HG03039 (cell line): ENCODE data around the gene FABP6.

Experiments used
- ATAC-seq: cut with Tn5 transposase; IDR thresholded peaks from one replicate; pipeline ENCODE4 v1.9.1; 2021; ENCODE audit warnings: mild to moderate bottlenecking, moderate library complexity; ENCODE audit not compliant: unreplicated experiment

Gene FABP6

DNA sequence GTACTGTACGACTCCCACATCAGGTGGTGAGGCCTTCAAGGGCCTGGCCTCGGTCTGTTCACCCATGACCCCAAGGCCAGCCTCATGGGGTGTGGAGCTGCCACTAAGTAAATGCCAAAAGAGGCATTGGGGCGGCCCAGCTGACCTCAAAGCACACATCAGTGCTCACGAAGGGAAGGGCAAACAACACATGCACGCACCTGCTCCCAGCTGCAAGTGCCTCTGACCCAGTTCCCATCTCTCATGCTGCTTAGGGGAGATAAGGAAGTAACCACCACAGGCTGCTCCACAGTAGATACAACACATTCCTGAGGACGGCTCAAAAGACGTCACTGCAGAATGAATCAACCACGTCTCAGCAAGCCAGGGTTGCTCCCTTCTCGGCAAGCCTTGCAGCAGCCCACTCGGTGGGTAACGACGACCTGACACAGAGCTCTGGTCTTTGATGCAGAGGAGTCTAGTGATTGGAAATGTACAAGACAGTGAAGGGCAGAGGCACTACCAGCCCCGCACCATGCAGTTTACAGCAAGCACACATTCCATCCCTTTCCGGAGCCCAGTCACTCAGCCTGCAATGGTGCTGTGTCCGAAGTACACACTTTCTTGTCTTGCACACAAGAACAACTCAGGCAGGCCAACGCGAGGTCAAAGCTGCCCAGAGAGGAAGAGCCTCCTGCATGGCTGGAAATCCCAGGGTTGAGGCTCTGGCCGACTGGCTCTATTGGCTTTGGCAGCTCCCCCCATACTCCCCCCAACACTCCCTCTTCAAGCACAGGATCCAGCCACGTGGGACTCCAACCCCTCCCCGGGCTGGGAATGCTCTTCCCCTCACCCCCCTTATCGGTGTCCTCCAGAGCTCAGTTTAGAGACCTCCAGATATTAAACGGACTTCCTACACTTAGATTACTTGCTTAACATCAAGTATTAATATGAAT is 31.8 kb downstream of the FABP6 start:
- ATAC-seq, result peak; percentile 42

DNA sequence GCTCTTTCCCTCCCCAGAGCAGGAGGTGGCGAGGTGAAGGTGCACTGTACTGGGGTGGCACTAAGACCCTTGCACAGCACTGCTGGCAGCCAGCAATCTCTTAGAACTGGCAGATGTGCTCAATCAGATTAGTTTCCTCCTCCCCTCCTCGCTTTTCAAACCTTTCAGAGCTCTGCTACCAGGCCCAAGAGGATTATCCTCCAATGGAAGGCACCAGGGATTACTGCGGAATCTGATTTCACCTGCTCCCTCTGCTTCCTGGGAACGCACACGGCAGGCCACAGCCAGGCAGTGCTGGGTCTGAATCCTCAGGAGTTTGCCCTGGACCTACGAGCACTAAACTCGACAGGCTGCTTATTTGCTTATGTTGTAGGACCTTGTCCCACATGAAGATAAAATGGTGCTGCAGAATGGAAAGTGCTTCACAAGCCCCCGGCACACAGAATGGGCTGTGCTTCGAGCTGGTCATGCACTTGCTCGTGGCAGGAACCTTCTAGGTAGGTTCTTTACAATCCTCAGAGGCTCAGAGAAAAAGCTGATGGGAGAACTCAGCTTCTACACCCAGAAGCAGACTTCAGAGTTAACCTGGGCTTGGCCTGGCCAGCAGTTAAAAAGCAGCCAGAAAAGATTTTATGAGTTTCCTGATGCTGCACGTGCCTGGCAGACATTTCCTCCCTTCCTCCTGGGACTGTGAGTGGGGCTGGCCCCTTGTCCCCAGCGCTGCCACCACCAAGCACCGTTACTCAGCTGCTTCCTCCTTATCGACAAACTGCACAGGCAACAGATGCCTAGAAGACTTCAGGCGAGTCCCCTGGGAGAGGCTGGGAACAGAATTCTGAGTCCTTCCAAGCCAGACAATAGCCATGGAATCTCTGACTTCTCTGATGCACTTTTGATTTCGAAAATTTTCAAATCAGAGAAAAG is 33.1 kb downstream of the FABP6 start:
- no peak for ATAC-seq

DNA sequence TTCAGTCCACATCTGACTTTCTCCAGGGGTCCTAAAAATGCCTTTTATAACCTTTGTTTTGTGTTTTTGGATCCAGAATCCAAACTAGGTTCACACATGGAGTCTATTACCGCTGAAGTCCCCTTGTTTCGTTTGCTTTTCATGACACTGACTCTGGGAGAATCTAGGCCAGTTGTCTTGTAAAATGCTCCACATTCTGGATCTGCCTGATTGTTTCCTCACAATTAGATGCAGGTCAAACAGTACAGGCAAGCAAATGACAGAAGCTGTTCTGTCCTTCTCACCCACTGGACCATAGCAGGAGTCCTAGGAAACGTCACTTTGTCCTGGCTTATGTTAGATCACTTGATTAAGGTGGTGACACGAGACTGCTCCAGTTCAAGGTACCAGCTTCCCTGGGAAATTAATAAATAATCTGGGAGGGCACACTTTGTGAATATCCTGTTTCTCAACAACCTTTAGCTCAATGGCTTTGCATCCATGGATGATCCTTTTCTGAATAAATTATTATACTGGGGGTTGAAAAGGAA is 34.1 kb downstream of the FABP6 start:
- ATAC-seq, result no peak

DNA sequence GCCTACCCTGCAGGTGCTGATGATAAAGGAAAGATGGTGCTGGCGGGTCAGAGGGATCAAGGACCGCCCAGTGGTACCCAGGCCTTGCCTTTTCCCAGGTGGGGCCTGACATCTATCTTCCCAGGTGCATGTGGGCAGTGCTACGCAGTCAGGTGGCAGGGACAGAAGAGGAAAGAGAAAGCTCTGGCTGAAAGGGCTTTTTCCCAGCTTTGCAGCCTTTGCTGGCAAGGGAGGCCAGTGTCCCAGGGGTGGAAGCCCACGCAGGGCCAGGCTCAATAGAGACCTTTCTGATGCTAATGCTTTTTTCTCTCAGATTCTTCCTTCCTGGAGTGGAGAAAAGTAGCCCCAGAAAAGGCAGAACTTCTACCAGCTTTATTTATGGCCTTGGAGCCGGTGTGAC is 36.7 kb downstream of the FABP6 start:
- no peak for ATAC-seq

GRCh38 chr5:160266752-160267345 is 37.5 kb downstream of the FABP6 start:
- ATAC-seq, result no peak

- ATAC-seq, result no peak
Observed at GRCh38 chr5:160268121-160268520, 38.8 kb downstream of the FABP6 start.

DNA sequence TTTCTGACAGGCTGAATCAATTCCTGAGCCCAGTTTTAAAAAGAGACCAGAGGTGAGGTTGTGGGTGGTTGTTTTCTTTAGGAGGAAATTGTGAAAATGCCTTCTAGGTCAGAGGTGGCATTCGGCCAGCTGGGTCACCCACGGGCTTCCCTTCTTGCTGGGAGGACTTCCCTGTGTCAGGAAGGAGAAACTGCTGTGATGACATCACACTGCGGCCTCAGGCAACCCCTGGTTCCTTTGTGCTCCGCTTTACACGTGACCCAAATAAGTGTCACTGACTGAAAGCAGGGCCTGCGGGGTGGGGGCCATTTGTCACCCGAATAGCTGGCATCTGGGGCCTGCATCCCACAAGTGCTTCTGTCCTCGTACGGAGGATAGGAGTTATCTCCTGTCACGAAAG is 39.7 kb downstream of the FABP6 start:
- no peak for ATAC-seq

- ATAC-seq, result no peak
Observed at GRCh38 chr5:160270704-160271103, 41.4 kb downstream of the FABP6 start.

GRCh38 chr5:160271396-160271795 is 42.1 kb downstream of the FABP6 start:
- no peak for ATAC-seq

DNA sequence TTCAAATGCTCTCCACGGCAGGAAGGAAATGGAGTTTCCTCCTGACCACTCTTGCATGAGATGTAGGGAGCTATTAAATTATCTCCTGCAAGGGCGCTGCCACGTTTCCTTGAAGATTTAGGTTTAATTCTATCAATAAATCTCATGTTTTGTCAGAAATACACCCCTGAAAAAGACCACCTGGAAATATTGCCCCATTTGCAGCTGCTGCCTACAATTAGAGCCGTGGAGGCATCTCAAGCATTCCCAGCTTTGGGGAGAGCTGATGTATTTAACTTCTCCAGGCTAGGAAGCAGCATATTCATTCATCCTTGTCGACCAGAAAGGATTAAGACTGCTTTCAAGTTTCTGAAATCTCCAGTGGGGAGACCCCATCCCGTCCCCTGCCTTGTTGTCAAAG is 42.5 kb downstream of the FABP6 start:
- no peak for ATAC-seq

- ATAC-seq, result no peak
Observed at GRCh38 chr5:160272264-160272663, 43.0 kb downstream of the FABP6 start.

DNA sequence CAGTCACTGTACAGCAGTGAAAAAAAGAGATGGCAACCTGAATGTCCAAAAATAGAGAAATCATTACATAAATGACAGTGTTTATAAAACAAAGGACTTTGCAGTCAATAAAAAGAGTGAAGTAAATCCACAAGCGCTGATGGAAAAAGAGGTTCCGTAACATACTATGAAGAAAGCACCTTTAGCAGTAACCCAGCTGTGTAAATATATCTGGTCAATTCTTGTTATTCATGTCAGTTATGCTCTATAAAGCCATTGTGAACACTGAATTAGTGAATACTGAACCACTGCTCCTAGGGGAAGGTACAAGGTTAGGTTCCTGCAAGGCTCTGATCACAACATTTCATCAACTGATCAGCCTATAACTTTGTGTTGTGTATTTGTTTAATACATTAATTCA is 43.6 kb downstream of the FABP6 start:
- ATAC-seq, result no peak

GRCh38 chr5:160274483-160274931 is 45.2 kb downstream of the FABP6 start:
- ATAC-seq, result no peak

DNA sequence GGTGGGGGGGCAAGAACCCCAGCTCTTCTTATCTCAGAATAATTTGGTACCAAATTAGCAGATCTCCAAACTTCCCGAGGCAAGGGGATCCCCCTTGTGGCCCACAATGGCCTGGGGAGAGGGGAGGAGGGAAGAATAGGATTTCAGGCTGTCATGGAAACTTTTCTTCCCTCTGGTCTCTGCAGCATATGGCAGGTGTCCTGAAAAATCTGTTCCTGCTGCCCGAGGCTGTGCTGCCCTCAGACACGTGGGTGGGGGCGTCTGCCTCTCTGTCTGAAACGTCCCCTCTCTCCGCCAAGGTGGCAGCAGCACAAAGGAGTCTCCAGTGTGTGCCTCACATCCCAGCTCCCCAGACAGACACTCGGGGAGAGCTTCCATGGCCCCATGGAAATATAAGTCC is 49.0 kb downstream of the FABP6 start:
- ATAC-seq, result no peak

GRCh38 chr5:160280384-160281095 is 51.2 kb downstream of the FABP6 start:
- ATAC-seq, result no peak

DNA sequence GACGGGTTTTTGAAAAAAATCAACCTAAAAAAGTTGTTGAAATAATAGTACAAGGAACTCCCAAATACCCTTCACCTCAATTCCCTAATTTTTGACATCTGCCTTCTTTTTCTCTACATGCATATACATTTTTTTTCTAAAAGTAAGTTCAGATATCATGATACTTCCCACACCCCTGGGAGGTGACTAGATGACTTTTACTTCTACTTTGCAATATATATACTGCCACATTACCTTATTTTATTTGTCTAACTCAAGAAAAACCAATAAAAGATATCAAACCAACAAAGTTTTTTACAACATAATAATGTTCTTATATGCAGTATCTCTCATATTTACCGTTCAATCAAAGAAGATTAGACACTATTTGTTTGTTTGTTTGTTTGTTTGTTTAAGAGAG is 52.0 kb downstream of the FABP6 start:
- ATAC-seq, result no peak

DNA sequence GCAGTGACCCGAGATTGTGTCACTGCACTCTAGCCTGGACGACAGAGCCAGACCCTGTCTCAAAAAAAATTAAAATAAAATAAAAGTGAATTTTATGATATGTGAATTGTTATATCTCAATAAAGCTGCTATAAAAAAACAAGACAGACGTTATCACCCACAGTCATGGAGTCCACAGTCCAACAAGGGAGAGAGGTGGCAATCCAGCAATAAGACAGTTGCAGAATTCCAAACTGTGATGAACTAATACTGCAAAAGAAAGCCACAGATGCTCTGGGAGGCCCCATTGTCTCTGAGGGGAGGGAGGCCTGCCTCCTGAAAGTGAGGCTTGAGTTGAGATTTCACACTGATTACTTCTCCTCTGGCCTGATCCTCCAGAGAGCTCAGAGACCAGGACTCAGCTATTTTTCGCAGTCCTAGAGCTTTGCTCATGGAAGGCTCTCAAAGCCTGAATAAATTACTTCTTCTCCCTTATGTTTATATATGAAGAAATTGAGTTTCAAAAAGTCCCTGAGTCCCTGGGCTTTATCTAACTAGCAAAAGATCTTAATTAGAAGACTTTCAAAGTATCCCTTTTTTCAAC is 55.1 kb downstream of the FABP6 start:
- no peak for ATAC-seq

DNA sequence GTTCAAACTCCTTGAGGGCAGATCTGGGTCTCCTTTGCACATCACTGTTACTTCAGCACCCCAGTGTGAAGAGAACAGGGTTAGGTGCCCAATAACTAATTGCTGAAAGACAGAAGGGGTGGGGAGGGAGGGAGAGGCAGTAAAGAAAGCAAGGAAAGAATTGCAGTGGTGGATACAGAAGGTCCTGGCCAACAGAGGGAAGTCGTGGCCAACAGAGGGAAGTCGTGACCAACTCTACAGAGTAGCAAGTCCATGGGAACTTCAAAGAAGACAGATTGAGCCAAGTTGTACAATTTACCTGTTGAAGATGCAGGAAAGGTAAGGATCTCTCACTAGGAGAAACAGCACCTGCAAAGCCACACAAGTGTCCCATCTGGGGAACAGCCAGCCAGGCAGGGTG is 56.0 kb downstream of the FABP6 start:
- no peak for ATAC-seq

DNA sequence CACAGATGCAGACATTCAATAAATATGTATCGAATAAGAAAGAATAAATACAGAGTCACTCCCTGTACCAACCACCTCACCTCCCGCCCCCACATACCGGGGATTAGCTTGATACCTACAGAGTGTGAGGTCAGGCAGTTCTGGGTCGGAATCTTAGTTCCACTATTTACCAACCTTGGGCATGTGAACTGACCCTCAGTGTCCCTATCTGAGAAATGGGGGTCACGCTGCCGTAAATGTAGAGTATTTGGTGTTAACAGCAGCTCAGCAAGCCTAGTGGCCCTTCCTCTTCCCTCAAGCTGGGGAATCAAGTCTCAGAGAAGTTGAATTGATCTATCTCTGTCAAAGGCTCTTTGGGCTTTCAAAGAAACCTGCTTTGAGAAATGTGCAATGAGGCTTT is 57.6 kb downstream of the FABP6 start:
- ATAC-seq, result no peak
